ENCODE results near the gene TTLL6.

TTLL6 gene

DNA sequence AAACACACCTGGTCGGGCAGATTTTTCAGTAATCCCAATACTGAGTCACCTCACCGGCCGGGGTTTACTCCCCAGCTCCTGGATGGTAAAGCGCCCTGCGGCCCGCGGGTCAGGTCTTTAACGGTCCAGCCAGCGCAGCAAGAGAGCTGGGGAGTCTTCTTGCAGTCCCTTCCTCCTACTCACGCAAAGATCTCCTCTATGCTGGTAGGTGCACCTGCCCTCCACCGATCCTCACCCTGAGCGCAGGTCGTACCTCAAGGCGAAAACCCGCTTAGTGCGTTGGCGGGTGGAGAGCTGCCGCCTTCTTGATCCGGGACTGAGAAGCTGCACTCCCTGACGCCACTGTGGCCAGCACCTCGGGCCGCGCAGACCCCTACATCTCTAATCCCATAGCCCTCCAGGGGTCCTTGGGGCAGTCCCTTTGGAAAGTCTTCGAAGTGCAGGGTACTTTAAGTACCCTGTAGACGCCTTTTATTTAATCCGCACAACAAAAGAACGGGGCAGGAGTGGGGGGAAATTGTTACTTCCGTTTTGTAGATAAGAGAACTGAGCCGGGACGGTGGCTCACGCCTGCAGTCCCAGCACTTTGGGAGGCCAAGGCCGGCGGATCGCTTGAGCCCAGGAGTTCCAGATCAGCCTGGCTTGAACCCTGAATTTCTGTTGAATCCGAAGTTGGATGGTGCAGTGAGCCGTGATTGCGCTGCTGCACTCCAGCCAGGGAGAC is 78.1 kb downstream of the TTLL6 start:
- DNase-seq (ENCODE audit: low read depth in 3 of 3, low spot score in 1 of 3) = no peak

DNA sequence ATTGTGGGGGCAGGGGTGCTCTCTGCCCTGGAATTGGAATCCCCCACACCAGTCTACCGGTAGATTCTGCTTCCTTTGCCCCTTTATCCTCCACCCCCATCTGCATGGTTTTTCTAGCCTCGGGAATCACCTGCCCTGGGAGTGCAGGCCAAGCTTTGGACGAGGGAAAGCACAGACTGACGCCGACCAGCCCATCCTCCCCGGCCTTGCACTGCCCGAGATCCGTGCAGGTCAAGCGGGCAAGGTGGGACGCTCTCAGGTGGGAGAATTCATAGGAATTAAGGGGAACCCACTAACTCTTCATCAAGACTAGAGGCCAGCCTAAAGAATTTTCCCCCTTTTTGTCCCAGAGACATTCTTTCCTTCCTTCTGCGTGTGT is 78.6 kb downstream of the TTLL6 start:
- DNase-seq (ENCODE audit: low read depth in 3 of 3, low spot score in 1 of 3) = no peak

DNA sequence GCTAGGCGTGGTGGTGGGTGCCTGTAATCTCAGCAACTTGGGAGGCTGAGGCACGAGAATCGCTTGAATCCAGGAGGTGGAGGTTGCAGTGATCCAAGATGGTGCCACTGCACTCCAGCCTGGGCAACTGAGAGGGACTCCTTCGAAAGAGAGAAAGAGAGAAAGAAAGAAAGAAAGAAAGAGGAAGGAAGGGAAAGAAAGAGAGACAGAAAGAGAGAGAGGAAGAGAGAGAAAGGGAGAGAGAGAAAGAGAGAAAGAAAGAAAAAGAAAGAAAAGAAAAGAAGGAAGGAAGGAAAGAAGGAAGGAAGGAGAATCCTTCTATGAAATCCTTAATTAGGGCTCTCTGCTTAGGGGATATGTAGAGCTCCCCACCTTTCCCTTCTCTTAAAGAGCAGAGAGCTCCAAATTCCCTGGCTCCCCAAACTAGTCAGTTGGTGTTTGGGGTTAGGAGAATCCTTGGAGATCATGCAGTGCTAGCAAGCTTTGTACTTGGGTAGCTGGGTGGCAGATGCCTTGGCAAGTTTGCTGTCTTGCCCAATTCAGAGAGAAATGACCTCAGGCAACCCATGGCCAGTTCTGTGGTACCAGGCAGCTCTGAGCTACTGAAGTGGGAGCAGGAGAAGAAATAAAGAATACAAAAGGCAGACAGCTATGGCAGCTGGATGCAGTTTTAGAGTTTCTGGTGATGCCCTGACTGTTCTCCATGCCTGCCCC is 79.5 kb downstream of the TTLL6 start:
- no peak for DNase-seq (ENCODE audit: low read depth in 3 of 3, low spot score in 1 of 3)

DNA sequence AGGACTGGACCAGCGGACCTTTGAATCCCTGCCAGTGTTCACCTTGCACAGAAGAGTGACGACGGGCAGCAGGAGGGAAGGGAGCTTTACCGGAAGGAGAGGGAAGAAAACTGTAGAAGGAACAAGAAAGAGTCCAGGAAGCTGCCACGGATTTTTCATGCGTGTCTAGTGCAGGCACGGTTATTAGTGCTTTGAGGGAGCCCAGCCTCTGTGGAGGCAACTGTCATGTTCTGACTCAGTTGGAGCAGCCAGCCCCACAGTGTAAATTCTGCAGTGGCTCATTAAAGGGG is 82.0 kb downstream of the TTLL6 start:
- DNase-seq (ENCODE audit: low read depth in 3 of 3, low spot score in 1 of 3) = no peak

DNA sequence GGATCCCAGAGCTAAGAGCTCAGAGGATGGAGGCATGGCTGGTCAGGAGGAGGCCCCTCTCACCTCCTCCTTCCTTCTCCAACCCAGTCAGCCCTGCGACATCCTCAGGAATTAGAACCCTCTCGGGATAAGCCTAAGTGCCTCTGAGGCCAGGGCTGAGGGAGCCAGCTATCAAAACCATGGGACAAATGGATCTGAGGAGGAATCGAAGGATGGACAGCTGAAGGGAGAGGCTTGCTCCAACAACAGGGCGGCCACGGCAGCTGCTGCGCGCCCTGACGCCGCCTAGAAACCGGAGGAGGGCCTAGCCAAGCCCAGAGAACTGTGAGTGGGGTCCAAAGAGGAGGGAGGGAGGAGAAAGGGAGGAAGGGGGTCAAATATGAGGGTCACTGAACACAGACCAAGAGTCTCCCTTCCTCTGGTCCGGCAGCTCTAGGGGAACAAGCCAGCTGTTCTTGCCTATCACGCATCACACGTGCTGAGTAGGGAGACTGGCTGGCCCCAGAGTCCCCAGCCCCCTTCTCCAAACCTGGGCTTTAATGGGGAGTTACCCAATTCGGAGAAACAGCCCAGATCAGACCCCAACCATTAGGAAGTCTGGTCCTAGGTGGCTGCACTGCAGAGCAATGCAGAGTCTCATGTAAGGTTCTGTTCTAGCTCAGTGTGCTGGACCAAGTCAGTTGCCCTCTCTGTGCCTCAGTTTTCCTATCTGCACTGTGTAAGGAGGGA is 82.5 kb downstream of the TTLL6 start:
- DNase-seq (ENCODE audit: low read depth in 3 of 3, low spot score in 1 of 3) = no peak

DNA sequence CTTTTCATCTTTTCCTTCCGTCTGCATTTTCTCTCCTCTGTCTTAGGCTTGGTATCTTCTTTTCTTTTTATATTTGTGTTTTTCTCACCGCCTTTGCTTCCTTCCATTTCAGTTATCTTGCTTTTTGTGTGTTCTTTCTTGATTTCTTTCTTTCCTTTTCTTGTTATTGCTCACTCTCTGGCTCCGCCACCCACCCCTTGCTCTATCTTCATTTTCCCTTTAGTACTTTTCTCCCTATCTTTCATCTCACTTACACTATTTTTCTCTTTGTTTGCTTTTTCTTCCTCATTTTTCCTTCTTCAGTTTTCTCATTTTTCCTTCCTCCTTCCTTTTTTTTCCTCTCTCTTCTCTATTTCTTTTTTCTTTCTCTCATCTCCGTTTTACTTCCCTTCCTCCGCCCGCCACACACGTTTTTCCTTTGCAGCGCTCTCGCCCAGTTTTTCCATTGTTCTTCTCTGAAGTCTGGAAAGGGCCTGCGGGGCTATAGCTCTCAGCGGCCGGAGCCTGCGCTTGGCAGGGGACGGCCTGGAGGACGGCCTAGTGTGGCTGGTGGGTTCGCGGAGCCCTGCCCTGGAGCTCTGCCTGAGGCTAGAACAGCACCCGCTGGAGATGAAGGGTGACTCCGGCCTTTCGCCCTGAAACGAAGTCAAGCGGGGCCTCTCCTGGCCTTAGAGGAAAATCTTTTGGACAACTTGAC is 83.2 kb downstream of the TTLL6 start:
- DNase-seq (ENCODE audit: low read depth in 3 of 3, low spot score in 1 of 3) = no peak

DNA sequence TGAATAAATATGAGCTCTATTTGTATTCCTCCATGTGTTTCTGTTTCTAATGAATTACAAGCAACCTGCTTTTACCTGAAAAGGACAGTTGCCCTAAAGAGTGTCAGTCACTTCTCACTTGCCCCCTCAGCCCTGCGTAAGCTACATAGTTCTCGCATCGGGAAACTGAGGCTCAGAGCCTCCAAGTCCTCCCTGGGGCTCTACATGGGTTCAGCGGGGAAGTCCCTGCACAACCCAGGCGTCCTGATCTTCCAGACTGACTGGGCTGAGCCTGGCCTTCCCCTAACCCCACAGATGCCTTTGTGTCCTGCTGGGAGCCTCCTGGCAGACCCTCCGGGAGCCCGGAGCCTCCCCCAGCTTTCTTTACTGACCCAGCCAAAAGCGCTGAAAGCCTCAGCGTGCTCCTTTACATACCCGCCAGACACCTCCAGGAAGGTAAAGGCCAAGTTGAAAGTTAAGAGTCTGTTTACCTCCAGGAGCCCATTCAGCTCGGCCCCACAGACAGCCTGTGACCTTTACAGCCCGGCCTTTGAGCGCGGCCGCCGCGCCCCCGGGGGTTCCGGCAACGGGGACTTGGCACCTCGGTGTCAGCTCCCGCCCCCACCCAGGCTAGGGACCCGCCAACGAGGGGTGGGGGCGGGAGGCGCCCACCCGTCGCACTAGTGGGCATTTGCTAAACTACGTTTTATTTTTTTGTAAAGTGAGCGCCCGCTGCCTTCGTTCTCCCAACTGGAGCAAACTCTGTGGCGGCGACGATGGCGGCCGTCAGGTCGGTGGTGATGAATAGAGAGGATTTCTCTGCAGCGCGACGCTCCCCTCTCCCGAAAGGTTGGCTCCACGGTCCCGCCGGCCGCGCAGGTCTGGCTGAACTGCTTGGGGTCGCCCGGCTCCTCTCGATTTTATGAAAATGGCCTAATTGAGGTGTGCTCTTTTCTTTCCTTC is 84.1 kb downstream of the TTLL6 start:
- no peak for DNase-seq (ENCODE audit: low read depth in 3 of 3, low spot score in 1 of 3)

DNA sequence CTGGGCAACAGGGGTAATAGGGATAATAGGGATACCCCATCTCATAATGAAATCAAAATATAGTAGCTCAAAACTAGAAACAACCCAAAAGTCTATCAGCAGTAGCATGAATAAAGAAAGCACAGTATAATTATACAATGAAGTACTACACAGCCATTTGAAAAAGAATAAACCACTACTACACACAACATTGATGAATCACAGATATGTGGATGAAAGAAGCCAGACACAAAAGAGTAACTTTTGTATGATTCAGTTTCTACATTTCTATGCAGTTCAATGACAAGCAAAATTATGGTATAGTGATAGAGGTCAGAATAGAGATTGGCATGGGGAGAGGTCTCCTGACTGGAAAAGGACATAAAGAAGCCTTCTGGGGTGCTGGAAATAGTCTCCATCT is 85.7 kb downstream of the TTLL6 start:
- DNase-seq (ENCODE audit: low read depth in 3 of 3, low spot score in 1 of 3) = no peak

DNA sequence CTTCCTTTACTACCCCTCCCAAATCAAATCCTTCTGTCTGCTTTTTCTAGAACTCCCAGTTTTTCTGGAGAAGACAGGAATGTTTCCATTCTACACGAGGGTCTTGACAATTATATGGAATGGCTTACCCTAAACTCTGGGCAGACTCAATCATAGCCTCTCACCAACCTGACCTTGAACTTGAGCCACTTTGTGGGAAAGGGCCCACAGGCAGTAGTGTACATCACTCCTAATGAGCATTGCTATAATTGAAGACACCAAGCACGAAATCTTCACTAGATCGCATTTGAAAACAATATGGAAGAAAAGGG is 86.8 kb downstream of the TTLL6 start:
- DNase-seq (ENCODE audit: low read depth in 3 of 3, low spot score in 1 of 3) = no peak

DNA sequence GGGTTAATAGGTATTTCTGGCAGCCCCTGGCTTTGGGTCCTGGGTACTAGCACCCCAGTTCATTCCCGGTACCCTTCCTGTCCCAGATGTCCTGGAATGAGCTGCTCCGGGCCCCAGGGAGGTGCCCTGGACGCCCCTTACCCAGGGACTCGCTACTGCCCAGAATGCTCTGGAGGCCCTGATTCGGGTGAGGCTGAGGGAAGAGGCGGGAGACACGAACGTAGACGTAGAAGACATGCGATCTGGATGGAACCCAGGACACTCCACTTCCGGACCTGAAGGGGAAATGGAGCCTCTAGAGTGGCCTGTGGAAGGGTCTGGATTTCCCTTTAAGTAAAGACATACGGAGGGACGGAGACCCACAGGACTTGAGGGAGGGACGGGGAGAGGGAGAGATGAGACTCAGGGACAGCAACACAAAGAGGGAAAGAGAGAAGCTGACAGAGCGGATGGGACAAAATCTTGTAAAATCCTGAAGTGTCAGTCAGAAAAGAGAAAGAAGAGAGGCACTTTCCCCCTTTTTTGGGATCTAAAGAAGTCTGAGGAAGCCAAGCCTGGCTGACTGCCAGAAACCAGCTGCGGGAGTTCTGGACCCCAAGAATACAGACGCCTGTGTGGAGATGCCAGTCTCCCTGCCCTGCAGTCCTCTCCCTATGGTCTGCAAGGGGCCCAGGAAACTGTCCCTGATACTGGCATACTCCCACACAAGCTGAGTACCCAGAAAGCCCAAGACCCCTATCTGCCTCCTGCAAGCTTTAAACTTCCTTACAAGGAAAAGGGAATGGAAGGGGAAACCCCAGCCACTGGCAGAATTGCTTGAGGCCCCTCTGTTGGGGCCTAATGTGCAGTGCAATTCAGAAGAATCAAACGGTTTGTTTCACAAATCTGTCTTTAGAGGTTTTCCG is 87.4 kb downstream of the TTLL6 start:
- DNase-seq (ENCODE audit: low read depth in 3 of 3, low spot score in 1 of 3) = no peak

DNA sequence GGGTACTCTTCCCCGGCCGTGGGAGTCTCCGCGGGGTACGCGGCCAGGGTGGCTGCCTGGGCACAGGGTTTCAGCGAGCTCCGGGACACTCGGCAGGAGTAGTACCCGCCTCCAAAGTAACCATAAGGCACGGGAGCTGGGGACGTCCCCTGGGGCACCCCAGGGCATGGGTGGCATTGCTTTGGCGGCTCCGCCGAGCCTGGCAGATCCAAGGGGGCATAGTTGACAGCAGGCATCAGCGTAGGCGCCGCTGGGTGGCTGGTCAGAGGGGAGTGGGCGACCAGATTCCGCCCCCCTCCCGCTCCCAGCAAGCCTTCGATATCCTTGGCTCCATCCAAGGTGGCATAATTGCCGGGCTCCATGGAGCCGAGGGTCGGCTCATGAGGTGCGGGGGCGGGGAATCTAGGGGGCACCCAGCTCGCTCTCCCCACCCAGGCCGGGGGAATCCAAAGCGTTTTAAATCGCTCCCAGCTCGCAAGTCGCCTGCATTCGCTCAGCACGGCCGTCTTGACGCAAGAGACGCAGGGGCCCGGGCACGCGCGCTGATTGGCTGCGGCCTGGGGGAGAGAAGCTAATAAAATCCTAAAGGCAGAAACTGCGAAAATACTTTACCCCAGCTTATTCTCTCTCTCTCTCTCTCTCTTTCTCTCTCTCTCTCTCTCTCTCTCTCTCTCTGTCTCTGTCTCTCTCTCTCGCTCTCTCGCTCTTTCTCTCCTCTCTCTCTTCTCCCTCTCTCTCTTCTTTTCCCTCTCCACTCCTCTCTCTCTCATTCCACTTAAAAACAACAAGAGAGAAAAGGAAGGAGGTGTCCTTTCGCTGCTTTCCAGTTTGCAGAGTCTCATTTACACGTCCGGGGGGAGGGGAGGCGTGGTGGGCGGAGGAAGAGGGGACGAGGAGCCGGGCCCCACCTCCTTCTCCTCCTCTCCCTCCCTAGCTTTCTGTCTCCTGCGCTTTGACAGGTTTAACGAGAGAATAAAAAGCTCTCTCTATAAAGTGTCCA is 88.5 kb downstream of the TTLL6 start, which contains the start of gene HOXB13:
TSS of gene HOXB13 (minus strand) at position 519 of the 1,000 bp plus-strand sequence. CDS start at position 362, 157 bp downstream.
- DNase-seq (ENCODE audit: low read depth in 3 of 3, low spot score in 1 of 3) = no peak

DNA sequence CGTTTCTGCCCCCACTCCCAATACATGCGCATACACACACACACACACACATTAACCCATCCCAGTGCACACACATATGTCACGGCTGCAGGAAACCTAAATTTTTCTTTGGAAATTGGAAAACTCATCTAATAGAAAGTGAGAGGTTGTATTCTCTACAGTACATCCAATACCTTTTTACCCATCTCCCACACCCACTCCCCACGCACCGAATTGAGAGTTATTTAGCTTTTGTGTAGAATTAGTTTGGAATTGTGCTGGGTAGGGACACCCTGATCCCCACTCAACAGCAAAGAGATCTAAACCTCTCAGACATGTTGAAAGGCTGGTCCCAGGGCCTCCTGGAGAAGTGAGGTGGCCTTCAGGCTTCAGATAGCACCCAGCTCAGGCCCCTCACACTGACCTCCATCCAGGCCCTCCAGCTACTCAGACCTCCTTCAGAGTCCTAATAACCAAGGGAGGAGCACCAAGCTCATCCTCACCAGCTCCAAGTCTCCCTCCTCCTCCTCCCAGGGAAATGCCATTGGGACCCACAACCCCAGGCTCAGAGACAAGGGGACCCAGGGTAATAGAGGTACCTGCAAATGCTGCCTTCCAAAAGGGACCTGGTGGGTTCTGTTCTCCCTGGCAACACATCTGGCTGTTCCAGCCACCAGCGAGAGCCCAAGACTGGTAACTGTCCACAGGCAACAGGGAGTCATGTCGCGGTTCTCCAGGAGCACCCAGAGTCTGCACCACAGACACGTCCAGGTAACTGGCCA is 89.4 kb downstream of the TTLL6 start:
- no peak for DNase-seq (ENCODE audit: low read depth in 3 of 3, low spot score in 1 of 3)

DNA sequence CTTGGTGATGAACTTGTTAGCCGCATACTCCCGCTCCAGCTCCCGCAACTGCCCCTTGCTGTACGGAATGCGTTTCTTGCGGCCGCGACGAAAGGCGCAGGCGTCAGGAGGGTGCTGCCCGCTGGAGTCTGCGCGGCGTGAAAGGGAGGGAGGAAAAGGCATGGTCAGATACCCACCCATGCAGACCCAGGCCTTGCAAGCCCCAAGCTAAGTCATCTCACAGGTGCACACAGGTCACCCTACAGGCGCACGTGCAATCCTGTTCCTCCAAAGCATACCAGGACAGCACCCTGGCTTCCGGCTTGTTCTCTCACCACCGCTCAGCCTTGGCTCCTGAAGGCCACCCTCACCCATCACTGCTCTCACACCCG is 90.1 kb downstream of the TTLL6 start:
- DNase-seq (ENCODE audit: low read depth in 3 of 3, low spot score in 1 of 3) = no peak

DNA sequence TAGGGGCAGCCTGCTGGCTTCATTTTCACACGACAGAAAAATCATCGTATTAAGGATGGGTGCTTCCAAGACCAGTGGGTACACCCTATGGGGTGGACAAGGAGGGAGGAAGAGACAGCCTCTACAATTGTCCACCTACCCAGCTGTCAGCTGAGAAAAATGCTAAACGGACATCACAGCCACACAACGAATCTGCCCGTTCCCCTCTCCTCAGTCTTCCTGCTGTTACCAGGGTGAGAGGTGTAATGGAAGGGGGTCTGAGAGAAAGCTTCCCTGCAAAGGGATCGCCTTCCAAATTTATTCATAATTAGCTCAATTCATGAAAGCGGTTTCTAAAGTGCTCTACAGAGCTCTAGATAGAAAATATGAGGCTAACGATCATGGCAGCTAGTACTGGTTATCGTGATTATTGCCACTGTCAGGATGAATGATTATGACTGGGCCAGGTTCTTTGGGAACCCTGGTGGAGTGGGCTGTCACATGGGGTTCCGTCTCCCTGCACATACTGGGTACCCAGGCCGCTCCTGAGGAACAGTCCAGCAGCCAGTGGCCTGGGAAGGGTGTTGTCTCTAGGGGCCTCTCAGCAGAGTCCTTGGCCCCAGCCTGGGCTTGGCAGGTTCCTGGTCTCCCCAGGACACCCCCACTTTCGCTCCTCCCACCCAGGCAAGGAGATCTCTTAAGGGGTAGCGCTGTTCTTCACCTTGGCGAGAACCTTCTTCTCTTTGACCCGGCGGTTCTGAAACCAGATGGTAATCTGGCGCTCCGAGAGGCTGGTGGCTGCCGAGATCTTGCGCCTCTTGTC is 90.7 kb downstream of the TTLL6 start:
- no peak for DNase-seq (ENCODE audit: low read depth in 3 of 3, low spot score in 1 of 3)

DNA sequence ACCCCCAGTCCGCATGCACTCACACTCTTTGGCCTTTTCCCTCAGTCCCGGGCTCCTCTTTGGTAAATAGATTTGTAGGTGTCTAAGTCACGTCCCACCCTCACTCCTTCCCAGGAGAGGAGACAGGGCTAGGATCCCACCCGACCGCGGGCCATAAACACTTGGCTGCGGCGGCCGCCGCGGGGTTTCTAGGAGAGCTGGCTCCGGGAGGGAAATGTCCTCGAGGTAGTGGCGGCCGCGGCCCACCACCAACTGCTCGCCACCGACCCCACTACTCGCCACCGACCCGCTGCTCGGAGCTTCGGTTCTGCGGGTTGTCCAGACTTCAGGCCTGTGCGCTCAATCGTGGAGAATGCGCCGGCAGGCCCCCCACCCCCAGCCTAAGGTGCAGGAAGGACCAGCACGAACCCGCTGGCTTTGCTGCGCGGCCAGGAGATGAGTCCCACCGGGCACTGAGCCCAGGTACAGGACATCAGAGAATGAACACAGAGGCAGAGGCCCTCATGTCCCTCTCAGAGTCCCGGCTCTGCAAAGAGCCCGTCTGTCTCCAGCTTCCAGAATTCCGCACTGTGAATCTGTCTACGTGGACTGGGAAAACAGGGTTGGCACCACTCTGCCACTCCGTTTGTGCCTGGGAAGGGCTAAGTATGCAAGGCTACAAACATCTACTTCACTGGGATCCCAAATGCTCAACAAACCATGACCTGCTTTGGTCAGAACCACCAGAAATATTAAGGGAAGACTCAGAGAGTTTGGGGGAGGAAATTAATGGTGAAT is 91.6 kb downstream of the TTLL6 start:
- DNase-seq (ENCODE audit: low read depth in 3 of 3, low spot score in 1 of 3) = no peak

DNA sequence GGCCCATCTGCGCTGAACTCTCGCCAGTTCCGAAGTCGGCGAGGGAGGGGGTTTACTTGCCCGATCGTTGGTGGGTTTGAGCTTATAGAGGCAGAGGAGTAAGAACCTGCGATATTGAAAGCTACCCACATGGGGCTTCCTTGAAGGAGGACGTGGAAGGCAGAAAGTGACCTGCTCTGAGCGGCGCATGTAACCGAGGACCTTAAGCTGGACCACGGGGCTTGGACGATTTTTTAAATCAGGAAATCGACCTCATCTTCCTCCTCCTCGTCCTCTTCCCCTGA is 92.1 kb downstream of the TTLL6 start:
- DNase-seq (ENCODE audit: low read depth in 3 of 3, low spot score in 1 of 3) = no peak

All from stimulated activated CD4-positive, alpha-beta T cell treated with anti-CD3 and anti-CD28 coated beads, TNF-alpha, amount 100 ng/mL, for 1 hour (primary cell).